ENCODE measurements around the gene IRAG1.

Gene IRAG1, protein sequence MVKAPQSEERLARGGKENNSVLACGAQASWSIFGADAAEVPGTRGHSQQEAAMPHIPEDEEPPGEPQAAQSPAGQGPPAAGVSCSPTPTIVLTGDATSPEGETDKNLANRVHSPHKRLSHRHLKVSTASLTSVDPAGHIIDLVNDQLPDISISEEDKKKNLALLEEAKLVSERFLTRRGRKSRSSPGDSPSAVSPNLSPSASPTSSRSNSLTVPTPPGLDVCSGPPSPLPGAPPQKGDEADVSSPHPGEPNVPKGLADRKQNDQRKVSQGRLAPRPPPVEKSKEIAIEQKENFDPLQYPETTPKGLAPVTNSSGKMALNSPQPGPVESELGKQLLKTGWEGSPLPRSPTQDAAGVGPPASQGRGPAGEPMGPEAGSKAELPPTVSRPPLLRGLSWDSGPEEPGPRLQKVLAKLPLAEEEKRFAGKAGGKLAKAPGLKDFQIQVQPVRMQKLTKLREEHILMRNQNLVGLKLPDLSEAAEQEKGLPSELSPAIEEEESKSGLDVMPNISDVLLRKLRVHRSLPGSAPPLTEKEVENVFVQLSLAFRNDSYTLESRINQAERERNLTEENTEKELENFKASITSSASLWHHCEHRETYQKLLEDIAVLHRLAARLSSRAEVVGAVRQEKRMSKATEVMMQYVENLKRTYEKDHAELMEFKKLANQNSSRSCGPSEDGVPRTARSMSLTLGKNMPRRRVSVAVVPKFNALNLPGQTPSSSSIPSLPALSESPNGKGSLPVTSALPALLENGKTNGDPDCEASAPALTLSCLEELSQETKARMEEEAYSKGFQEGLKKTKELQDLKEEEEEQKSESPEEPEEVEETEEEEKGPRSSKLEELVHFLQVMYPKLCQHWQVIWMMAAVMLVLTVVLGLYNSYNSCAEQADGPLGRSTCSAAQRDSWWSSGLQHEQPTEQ

DNA sequence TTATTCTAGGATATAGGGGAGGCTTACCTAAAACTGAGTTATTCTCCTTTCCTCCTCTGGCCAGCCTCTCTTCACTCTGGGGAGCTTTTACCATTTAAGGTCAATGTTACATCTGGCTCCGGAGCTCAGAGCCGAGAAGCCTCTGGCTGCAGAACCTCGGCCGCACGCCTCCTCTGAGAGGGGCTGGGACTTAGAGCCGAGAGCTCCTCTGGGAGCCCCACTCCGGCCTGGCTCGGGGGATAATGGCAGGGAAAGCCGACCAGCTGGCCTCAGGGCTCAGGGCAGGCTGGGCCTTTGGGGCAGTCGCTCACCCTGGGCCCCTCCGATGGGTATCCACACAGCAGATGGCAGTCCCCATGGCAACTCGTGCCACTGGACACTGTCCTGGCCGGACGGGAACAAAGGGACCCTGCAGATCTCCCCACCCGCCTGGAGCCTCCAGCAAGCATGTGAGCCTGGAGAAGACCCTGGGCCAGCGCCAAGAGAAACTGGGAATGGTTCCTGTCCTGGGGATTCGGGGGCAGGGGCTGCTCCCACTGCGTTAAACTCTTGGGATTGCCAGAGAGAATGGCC, at the start of gene IRAG1:
TSS of gene IRAG1 (minus strand) at position 247 of the 573 bp plus-strand sequence. CDS start at position 94, 153 bp downstream.
- DNase-seq (ENCODE audit: low spot score), result no peak

GRCh38 chr11:10742460-10743208, 49.1 kb upstream of the IRAG1 start:
- DNase-seq (ENCODE audit: low spot score), result peak; percentile 37

DNA sequence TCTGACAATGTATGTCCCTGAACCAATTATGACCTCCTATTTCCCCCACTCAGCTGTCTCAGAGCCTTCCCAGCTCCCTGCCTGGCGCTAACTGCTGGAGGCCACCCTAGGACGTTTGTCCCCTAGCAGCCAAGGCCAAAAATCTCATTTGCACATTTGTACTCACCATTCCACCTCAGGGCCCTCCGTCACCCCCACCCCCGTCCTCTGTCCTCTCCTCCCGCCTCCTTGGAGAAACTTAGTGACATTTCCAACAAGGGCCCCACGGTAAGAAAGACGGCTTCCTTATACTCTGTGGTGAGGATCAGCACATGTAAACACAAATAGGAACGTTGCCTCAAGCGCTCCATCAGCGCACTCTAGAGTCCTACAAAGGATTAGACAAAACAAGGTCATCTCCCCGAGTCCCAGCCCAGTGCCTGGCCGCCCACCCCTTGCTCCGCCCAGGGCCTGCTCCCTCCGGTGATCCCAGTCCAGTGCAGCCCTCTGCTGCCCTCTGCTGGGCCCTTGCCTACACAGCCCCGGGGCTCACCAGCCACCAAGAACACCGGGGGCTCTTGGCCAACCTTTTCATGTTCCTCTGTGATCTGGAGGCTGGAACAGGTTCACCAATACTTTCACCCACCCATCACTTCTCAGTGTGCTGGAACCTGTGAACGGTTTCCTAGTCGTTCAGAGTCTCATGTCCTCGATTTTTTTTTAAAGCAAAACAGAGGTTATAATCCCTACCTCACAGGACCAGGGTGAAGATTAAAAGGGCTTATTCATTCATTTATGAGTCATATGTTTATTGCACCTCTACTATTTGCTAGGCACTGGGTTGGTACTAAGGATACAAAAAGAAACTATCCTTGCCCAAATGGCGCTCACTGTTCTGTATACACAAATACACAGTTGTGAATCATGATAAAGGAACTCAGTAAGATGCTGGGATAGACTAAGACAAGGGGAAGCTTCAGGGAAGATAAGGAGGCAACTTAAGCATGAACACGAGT, 42.2 kb upstream of the IRAG1 start:
- DNase-seq (ENCODE audit: low spot score), result peak; percentile 94

DNA sequence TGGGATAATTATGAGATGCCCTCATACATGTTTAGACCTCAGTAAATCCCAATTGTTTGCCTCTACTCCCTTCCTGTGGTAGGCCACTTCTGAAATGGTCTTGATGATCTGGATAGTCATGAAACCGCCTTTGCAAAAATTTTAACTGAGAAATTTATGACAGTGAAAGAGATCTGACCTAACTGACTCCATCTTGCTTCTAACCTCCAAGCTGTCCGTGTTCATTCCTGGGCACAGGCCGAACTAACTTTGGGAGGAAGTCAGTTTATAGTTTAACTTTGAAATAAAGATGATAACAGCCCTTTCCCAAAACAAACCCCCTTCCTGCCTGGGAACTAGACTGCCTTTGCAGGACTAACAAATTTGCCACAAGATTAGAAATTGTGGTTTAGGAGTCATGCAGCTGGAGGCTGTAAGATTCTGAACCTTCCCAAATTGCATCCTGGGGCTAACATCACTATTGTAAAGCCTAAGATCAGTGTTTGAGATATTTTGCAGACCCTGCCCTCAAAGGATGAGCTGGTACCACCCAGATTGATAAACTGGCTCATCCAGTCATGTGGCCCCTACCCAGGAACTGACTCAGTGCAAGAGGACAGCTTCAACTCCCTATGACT, 37.6 kb upstream of the IRAG1 start:
- DNase-seq (ENCODE audit: low spot score), result no peak

GRCh38 chr11:10730151-10730550, 36.6 kb upstream of the IRAG1 start:
- DNase-seq (ENCODE audit: low spot score), result no peak

DNA sequence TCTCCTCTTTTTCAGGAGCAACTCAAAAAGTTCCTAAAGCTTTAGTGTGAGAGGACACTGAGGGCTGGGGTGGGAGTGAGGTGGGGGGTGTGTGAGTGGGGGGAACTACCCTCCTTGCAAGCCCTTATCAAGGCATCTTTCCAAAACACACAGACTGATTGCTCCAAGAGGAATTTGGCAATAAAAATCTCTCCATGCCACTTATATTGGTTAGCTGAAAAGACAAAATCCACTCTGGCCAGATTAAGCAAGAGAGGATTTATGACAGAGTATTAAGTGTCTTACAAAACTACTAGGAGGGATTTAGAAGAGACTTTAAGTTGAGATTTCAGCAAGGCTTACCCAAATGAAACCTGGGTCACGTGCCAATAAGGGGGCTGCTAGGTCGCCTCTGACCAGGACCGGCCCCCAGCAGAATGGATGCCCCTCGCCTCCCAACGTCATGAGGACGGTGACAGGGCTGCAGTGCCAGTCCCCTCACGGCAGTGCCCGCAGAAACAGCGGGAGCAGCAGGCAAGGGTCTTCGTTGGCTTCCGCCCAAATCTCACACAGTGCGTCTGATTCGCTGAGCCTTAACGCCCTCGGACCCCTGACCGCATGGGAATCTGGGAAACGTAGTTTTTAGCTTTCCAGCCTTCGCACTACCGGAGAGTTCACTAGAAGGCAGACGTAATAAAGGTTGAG, 35.4 kb upstream of the IRAG1 start:
- DNase-seq (ENCODE audit: low spot score), result no peak

- DNase-seq (ENCODE audit: low spot score), result no peak
Observed at GRCh38 chr11:10728154-10728553, 34.6 kb upstream of the IRAG1 start.

- no peak for DNase-seq (ENCODE audit: low spot score)
Observed at GRCh38 chr11:10727146-10727851, 33.7 kb upstream of the IRAG1 start.

GRCh38 chr11:10725907-10726253, 32.3 kb upstream of the IRAG1 start:
- DNase-seq (ENCODE audit: low spot score), result no peak

DNA sequence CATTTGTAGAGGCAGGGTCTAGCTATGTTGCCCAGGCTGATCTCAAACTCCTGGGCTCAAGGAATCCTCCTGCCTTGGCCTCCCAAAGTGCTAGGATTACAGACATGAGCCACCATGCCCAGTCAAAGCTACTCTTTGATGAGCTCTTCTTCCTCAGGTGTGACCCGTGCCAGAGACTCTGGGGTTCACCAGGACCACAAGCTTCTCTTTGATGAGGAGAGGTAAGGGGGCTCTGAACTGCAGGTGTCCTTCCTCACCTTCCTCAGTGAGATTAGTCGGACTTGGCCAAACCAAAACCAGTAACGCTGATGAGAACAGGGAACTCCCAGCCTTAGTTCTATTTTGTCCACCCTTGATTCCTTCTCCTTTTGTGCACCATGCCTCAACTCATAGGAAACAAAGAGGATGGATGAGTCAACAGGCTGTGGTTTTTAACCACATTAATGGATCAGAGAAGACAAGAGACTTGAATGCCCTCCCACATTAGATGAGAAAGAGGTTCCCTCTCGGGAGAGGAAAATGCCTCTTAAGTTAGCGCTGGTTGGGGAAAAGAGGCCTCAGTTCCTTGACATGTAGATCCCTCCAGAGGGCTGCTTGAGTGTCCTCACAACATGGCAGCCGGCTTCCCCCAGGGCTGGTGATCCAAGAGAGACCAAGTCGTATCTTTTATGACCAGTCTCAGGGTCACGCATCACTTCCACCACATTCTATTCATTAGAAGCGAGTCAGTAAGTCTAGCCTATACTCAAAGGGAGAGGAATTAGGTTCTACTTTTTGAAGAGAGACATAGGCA, 31.8 kb upstream of the IRAG1 start:
- DNase-seq (ENCODE audit: low spot score), result peak; percentile 89

- no peak for DNase-seq (ENCODE audit: low spot score)
Observed at GRCh38 chr11:10722307-10722706, 28.8 kb upstream of the IRAG1 start.

- no peak for DNase-seq (ENCODE audit: low spot score)
Observed at GRCh38 chr11:10720881-10721376, 27.4 kb upstream of the IRAG1 start.

DNA sequence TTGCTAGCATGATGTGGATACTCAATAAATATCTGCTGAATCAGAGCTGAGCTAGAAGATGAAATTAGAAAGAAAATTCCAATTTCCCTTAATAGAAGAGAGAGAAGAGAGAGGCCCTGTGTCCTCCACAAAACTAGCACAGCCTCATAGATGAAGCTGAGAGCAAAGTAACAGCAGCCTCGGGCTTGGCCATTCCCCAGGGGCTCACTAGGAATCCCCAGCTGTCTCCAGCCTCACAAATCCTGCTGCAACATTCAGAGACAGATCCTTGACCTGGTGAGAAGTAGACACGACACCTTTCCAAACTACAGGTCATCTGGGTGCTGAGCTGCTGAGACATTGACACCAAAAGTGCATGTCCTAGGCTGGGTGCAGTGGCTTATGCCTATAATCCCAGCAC, 26.1 kb upstream of the IRAG1 start:
- DNase-seq (ENCODE audit: low spot score), result no peak

DNA sequence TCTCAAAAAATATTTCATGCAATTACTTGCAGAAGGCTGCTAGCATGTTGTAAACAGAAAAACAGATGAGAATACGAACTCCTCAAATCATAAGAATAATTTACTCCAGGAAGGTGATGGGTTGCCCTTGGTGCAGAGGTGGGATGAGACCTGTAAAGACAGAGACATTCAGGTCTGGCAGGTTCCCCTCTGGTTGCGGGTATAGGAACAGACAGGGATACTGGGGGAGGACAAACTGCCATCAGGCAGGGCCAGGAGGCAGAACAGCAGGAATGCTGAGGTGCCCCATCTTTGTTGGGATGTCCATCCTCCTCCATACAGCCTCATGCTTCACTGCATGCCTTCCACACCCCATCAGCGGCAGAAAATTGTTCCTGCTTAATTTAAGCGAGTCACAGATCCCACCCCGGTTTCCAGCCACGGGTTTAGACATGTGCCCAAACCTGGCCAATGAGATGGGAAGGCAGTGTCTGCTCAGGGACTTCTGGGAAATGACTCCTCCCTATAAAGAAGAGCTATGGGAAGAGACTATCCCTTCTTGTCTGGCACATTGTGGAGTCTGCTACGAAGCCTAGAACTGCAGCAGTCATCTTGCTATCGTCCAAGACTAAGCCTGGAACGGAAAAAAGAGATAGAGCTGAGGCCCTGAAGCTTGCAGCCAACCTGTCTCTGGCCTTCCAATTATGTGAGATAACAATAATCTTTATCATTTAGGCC, 23.1 kb upstream of the IRAG1 start:
- no peak for DNase-seq (ENCODE audit: low spot score)

DNA sequence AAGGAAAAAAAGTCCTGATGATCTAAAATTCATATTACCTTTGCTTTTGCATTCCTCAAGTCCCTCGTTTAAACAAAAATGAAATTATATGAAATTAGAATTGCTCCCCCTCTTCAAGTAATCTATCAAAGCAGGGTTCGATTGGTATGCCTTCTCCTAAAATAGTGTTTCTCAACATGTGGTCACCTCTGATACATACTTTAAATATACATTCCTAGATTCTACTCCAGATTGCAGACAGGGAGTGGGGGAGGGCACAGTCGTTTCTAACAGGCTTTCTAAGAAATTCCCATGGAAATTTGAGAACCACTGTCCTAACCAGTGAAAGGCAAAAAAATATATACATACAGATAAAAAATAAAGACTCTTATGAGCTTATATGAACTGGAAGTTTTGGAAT, 22.6 kb upstream of the IRAG1 start:
- no peak for DNase-seq (ENCODE audit: low spot score)

- no peak for DNase-seq (ENCODE audit: low spot score)
Observed at GRCh38 chr11:10715571-10715970, 22.0 kb upstream of the IRAG1 start.

DNA sequence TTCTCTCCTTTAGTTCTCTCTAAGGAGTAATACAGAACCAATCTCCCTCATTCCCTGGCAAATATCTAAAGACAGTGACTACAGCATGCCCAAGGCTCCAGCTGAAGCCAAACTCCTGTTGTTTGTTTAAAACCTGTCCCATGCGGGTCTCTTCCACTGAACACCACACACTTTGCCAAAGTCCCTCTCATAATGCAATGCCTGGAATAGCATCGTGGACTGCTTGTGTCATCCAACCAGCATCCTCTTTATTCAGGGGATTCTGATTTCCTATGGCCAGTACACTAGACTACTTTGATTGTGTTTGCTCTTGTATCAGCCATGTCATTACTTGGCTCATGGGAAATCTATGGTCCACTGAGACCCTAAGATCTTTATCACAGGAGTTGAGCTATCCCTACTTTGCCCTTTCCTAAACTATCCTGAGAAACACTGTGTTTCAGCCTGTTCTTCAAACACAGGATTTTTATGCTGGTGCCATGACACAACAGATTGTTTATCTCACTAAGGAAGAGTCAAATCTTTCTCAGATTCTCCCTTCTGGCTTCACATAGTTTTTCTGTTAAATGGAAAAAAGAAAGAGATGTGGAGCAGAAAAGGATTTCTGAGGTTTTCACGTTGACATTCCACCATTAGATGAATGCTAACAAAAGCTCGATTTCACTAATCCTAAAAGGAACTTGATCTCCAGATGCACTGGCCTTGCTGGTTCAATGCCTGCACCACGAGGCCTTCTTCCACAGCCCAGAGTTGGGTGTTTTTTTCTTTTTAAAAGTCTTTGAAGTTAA, 15.9 kb upstream of the IRAG1 start:
- DNase-seq (ENCODE audit: low spot score), result no peak

Measured in kidney tubule cell (primary cell).